H7 (cell line): ENCODE measurements around the gene PFKFB3. TPM values are rescaled to one million over a fixed set of nuclear protein-coding genes. Genes with fewer than 3 reads are reported as not detected.
"Not testable (repeated sequence)": the region's sequence is repeated elsewhere in the genome, so short reads cannot be mapped to it uniquely, and the experiment has no call there.

Experiments used
- DNase-seq: peaks from one replicate; pipeline ENCODE4 v3.0.0; 2012
- H3K27me3 ChIP-seq: 2 replicates; pipeline ENCODE4 v1.6.0; 2011; ENCODE audit warnings: mild to moderate bottlenecking, low read length; ENCODE audit not compliant: control insufficient read depth, insufficient read depth
- H3K36me3 ChIP-seq: replicated peaks from 2 replicates; pipeline ENCODE4 v1.5.1; 2011; ENCODE audit warnings: low read length; ENCODE audit not compliant: control insufficient read depth, insufficient read depth
- H3K4me3 ChIP-seq: 2 replicates; pipeline ENCODE4 v1.5.1; 2011; ENCODE audit warnings: low read depth, mild to moderate bottlenecking, control low read depth, low read length, moderate library complexity; ENCODE audit not compliant: insufficient read depth
- total RNA-seq: library from RNA; depleted of rRNA; stranded (reverse); fragments of >200 nt; shearing (Covaris generic); gene quantifications from 2 replicates; pipeline ENCODE4 v1.2.3, GENCODE V29; 2014

PFKFB3 gene
- total RNA-seq, 1 experiment from 2014 or later, result 14.6 TPM

DNA sequence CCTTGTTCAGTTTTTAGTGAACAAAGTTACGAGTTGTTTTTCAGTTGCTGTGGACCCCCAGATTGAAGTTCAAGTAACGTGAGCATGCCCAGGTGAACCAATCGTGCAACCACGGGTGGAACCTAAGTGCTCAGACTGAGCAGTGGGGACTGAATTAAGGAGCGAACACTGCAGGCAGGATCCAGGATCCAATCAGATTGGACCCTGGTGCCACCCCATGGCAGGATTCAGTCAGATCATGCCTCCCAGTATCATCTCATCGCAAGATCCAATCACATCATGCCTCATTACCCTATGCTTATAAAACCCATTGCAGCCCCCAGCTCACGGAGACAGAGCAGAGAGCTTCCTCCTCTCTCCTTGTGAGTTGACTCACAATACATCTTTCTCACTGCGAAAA lies 80.9 kb downstream of the PFKFB3 start:
- Histone ChIP-seq H3K4me3 (no peak overlapping the region), H3K36me3 (no peaks in the 10 kb centered on the region), H3K27me3 (no peaks in the 10 kb centered on the region)
- no peak for DNase-seq

DNA sequence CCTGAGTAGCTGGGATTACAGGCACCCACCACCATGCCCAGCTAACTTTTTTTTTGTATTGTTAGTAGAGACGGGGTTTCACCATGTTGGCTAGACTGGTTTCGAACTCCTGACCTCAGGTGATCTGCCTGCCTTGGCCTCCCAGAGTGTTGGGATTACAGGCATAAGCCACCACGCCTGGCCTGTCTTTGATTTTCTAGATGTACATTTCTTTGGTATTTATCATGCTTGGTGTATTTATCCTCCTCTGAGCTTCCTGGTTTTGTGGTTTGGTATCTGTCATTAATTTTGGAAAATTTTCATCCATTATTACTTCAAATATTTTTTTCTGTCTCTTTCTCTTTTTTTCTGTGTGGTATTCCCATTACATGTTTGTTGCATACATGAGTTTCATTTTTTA lies 87.9 kb downstream of the PFKFB3 start:
- H3K4me3 ChIP-seq, H3K36me3 ChIP-seq, DNase-seq, H3K27me3 ChIP-seq: not testable (repeated sequence)

DNA sequence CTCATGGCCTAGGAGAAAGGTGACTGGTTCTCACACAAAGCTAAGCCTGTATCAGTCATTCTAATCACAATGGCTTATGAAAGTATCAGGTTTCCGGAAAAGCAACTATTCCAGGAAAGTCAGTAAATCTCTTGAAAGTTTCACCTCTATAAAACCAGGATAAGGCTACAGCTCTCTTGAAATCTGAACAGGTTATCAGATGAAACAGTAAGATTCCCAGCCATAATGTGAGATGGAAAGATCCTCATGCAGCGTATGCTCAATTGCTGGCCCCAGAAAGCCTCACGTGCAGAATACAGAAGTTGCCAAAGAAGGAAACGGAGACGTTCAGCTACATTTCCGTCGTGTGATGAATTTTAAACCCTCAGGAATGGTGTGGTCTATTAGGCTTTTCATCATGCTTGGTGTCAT lies 90.0 kb downstream of the PFKFB3 start:
- DNase-seq, result no peak
- Histone ChIP-seq H3K36me3 (no peaks in the 10 kb centered on the region), H3K27me3 (no peaks in the 10 kb centered on the region), H3K4me3 (no peak overlapping the region)

DNA sequence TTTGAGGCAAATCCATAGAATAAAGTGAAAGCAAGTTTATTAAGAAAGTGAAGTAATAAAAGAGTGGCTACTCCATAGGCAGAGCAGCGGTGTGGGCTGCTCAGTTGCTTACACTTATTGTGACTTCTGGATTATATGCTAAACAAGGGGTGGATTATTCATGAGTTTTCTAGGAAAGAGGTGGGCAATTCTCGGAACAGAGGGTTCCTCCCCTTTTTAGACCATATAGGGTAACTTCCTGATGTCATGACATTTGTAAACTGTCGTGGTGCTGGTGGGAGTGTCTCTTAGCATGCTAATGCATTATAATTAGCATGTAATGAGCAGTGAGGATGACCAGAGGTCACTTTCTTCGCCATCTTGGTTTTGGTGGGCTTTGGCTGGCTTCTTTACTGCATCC lies 93.7 kb downstream of the PFKFB3 start:
- H3K27me3 ChIP-seq, DNase-seq, H3K36me3 ChIP-seq, H3K4me3 ChIP-seq: not testable (repeated sequence)

DNA sequence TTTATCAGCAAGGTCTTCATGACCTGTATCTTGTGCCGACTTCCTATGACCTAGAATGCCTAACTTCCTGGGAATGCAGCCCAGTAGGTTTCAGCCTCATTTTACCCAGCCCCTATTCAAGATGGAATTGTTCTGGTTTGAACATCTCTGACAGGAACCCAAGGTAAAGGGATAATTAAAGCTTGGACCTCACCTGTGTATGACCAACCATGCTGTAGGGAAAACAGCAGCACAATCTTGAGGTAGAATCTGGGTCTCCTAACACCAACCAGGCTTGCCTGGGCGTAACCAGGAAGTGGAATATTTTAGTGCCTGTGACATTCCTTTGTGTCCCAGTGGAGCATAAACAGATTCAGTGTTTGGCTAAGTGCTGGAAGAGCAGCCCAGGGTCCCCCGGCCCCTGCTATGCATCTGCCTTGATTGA lies 94.1 kb downstream of the PFKFB3 start:
- DNase-seq, result no peak
- Histone ChIP-seq H3K27me3 (no peaks in the 10 kb centered on the region), H3K4me3 (no peak overlapping the region), H3K36me3 (no peaks in the 10 kb centered on the region)

DNA sequence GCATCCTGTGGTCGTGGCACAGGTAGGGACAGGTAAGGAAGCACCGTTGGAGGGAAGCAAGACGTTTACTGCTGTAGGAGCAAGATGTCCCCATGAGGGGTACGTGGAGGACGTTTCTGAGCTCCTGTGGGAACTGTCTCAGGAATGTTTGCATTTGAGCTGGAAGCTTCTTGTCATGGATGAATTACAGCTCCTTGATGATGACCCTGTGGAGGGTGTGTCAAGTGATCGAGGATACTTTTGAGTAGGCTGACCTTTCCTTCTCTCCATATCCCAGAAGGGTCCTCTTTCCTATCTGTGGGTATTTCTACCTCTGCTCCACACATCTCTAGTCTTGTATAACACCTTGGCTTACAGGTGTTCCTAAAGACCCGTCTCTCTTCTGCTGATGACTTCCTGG lies 94.8 kb downstream of the PFKFB3 start:
- DNase-seq, result no peak
- H3K4me3 ChIP-seq, result no peak overlapping the region
- H3K27me3 ChIP-seq, result no peaks in the 10 kb centered on the region
- no peaks in the 10 kb centered on the region for H3K36me3 ChIP-seq

DNA sequence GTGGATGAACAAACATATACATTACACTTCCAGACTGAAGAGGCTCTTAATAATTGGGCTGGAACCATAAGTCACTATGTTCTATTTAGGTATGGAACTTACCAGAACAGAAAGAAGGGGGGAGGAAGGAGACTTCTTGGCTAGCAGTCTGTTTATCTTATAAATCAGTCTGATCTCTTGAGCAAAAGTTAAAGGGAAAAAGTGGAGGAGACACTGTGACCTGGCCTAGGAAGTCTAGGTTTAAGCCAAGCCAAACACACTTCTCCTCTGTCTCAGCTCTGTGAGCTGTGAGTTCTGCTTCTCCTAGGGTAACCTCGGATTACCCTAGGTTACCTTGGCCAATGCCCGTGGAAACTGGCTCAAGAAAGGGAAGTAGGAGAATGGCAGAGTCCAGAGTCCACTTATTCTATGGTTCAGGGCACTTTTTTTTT lies 95.2 kb downstream of the PFKFB3 start:
- Histone ChIP-seq H3K4me3 (no peak overlapping the region), H3K27me3 (no peaks in the 10 kb centered on the region), H3K36me3 (no peaks in the 10 kb centered on the region)
- DNase-seq, result no peak

DNA sequence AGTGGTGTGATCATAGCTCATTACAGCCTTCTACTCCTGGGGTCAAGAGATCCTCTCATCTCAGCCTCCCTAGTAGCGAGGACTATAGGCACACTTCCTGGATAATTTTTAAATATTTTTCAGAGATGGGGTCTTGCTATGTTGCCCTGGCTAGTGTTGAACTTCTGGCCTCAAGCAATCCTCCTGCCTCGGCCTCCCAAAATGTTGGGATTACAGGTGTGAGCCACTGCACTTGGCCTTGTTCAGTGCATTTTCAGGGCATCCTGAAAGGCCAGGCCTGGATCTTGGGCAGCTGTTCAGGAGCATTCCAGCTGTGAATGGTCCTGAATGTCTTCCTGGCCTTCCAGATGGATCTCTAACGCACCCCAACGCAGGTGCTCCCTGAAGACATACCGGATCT lies 95.7 kb downstream of the PFKFB3 start:
- no peak for DNase-seq
- H3K36me3 ChIP-seq, result no peaks in the 10 kb centered on the region
- H3K27me3 ChIP-seq, result no peaks in the 10 kb centered on the region
- H3K4me3 ChIP-seq, result no peak overlapping the region

DNA sequence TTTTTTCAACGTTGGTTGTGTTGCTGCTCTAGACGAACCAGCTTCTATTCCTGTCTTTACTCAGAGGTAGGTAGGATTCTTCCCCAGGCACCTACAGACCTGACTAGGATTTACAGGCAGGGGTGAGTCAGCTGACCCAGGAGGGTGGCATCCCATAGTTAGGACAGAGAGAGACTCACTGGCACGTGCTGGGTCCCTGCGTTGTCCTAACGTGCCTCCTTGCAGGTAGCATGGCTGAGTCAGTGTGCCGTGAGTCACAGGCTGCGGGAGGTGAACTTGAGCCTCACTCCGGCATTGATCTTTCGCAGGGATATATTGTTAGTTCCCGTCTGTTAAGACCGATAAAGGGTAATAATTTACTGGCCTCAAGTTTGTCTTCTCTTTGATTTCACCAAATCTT lies 96.5 kb downstream of the PFKFB3 start:
- DNase-seq, result no peak
- no peaks in the 10 kb centered on the region for H3K27me3 ChIP-seq
- no peaks in the 10 kb centered on the region for H3K36me3 ChIP-seq
- no peak overlapping the region for H3K4me3 ChIP-seq

DNA sequence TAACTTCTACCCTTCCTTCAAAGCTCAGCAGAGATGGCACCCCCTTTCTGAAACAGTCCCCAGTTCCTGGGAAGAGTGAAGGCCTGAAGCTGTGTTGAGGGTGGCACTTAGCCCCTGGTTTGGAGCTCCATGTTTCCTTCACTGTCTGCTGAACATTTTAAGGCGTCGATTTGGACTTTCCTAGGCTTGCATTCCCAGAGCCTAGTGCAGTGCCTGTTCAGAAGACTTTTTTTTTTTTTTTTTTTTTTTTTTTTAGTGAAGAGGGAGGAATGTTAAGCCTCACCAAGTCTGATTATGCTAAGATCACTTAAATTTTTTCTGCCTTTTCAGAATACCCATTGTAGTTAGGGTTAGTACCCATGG lies 97.0 kb downstream of the PFKFB3 start:
- H3K4me3 ChIP-seq, result no peak overlapping the region
- H3K36me3 ChIP-seq, result no peaks in the 10 kb centered on the region
- H3K27me3 ChIP-seq, result no peaks in the 10 kb centered on the region

DNA sequence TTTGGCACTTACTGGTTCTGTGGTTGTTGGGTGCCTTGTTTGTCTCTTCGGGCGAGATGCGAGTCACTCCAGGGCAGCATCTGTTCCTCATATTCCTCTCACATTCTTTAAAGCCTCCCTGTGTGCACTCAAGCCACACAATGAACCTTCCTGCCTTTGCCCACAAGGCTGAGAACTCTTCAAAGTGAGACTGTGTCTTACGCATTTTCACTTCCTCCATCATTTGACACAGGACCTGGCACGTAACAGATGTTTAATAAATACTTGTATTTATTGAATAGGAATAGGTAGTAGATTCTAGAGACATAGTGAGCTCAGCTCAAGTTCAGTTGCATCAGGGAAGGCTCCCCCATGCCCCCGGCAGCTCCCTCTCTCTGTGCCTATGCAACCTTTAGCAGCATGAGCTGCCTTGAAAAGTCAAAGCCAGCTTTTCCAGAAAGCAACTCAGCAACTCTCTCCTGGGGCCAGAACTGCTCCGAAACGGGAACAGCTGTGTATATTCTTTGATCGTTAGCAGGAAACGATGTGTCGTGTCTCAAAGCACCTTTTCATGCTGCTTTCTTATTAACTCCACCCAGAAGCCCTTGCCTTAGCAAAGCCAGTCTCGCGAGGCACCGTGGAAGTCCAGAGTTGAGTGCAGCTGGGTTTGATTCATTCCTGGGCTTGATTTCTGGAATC lies 97.5 kb downstream of the PFKFB3 start:
- Histone ChIP-seq H3K4me3 (no peak overlapping the region), H3K36me3 (no peaks in the 10 kb centered on the region), H3K27me3 (no peaks in the 10 kb centered on the region)
- no peak for DNase-seq

More for the DNA sequence above, 97.0 kb downstream of the PFKFB3 start:
- DNase-seq, result no peak

DNA sequence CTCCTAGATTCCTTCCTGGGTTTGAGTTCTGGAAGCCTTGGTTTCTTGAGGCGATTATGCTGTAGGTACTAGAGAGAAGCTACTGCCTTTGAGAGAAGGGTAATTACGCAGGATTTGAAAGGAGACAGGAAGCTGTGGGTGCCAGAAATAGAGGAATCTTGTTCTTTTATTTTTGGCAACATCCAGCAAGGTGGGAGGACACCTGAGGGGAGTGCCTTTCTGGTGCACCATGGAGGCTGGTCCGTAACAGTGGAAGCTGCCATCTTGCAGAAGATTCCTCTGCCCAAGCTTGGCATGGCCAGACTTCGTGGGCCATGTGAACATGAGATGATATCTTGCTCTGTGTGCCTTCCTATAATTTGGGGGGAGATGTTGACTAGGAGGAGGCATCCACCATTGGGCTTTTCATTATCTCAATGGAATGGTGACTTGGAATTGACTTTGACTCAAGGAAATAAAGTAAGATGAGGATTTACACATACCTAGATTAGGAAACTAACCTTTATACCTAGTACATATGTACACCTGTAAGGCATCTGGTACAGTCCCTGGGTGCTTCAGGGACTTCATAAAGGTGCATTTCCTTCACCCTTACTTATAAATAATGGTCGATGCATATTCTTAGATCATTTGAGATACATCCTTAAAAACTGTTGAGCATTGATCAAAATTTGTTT lies 98.2 kb downstream of the PFKFB3 start:
- no peak for DNase-seq
- no peak overlapping the region for H3K4me3 ChIP-seq
- no peaks in the 10 kb centered on the region for H3K27me3 ChIP-seq
- H3K36me3 ChIP-seq, result no peaks in the 10 kb centered on the region

DNA sequence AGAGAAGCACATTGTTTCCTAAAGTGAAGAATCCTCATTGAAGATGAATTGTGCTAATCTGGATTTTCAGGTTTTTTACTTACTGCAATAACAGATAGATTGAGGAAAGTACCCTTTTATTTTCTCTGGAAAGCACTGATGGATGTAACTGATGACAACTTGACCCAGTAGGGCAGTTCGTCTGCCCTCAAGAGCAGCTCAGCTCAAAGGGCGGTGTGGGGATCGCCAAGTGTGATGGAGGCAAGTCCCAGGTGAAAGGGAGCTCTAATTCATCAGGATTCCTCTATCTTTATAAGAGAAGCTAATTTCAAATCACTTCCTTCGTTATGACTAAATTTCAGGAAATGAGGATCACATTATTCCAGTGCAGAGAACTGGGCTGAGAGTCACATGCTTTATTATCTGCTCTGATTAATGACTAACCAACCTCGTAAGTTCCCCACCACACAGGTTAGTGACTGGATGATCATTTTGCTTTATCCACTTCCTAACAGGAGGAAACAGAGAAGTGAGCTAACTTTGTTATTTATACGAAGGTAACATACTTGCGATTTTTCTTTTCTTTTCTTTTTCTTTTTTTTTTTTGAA lies 98.8 kb downstream of the PFKFB3 start:
- no peaks in the 10 kb centered on the region for H3K27me3 ChIP-seq
- DNase-seq, result no peak

More for the DNA sequence above, 98.8 kb downstream of the PFKFB3 start:
- Histone ChIP-seq H3K4me3 (no peak overlapping the region), H3K36me3 (no peaks in the 10 kb centered on the region)
